HCT116 (cell line): ENCODE data around the gene SLC35F3. TPM values are rescaled to one million over a fixed set of nuclear protein-coding genes. Genes with fewer than 3 reads are reported as not detected.

Experiments
- ATAC-seq: fragments of 200-7000 bp; cut with Tn5 transposase; 2 replicates; pipeline ENCODE4 v1.9.1; 2020; ENCODE audit warnings: mild to moderate bottlenecking, moderate library complexity
- BruUV-seq: library from RNA; stranded (reverse); fragments of 400-500 nt; replicated peaks from 2 replicates; lab custom pipeline; 2021; lab: Mats Ljungman, UMichigan
- CTCF ChIA-PET: fragments of 300-600 bp; sonication (Branson Sonifier 250); formaldehyde crosslinking; loops from one replicate; lab custom pipeline; 2021; ENCODE audit warnings: antibody characterized with exemption; lab: Charles Lee
- POLR2A ChIA-PET: fragments of 300-600, 350-600 bp; sonication (Branson Sonifier 250); formaldehyde crosslinking; loops from one replicate; lab custom pipeline; 2021; ENCODE audit warnings: antibody characterized with exemption; lab: Charles Lee
- RAD21 ChIA-PET, 2 experiments: fragments of 300-600 bp; sonication (Branson Sonifier 250); formaldehyde crosslinking; loops; one replicate each; lab custom pipeline; 2023; ENCODE audit warnings: low total read pairs in 2 of 2; ENCODE audit not compliant: uncharacterized antibody in 2 of 2, unreplicated experiment in 2 of 2, low non-redundant PET in 1 of 2; lab: Charles Lee
- DNase-seq: peaks from one replicate; pipeline ENCODE4 v3.0.0-alpha.2; 2010; ENCODE audit warnings: low read depth, low spot score
- H2AFZ ChIP-seq: fragments of 200-600 bp; shearing (Covaris generic), sonication (generic); 2 replicates; pipeline ENCODE4 v1.6.1; 2017; ENCODE audit warnings: low read depth, mixed run types, mixed read lengths, antibody characterized with exemption, low read length; ENCODE audit not compliant: poor library complexity, severe bottlenecking
- H3K27ac ChIP-seq: 2 replicates; pipeline ENCODE4 v1.5.1; 2012; ENCODE audit warnings: low read depth, low read length
- H3K27me3 ChIP-seq: fragments of 200-600 bp; sonication (generic); 2 replicates; pipeline ENCODE4 v1.6.1; 2016; ENCODE audit warnings: mixed run types, low read length, mixed read lengths; ENCODE audit not compliant: insufficient read depth
- H3K36me3 ChIP-seq, 2 experiments: fragments of 200-500 bp in 1 of 2; fragments of 200-600 bp in 1 of 2; sonication (Bioruptor generic) in 1 of 2; sonication (generic) in 1 of 2; 2 replicates each; pipeline versions ENCODE4 v1.5.1 to v1.6.1; 2014 to 2016; ENCODE audit warnings: low read length in 2 of 2, inconsistent platforms in 1 of 2, mixed read lengths in 1 of 2, mixed run types in 1 of 2; ENCODE audit not compliant: insufficient read depth in 2 of 2, control insufficient read depth in 1 of 2
- H3K4me1 ChIP-seq, 2 experiments: fragments of 200-600 bp in 1 of 2; sonication (generic) in 1 of 2; 2 replicates each; pipeline versions ENCODE4 v1.5.1 to v1.6.1; 2012 to 2017; ENCODE audit warnings: low read length in 2 of 2, inconsistent platforms in 1 of 2, mild to moderate bottlenecking in 1 of 2, mixed read lengths in 1 of 2, mixed run types in 1 of 2, moderate library complexity in 1 of 2; ENCODE audit not compliant: insufficient read depth in 2 of 2, control insufficient read depth in 1 of 2
- H3K4me2 ChIP-seq: fragments of 200-600 bp; sonication (generic); 2 replicates; pipeline ENCODE4 v1.6.1; 2017; ENCODE audit warnings: mixed run types, low read length, mixed read lengths
- H3K4me3 ChIP-seq, 2 experiments: fragments of 200-600 bp in 1 of 2; sonication (generic) in 1 of 2; replicated peaks in 1 of 2; 2 replicates each; pipeline ENCODE4 v1.5.1; 2011 to 2016; ENCODE audit warnings: low read length in 2 of 2, control low read depth in 1 of 2, low read depth in 1 of 2, mild to moderate bottlenecking in 1 of 2, mixed read lengths in 1 of 2, mixed run types in 1 of 2
- H3K79me2 ChIP-seq: fragments of 200-600 bp; sonication (generic); 2 replicates; pipeline ENCODE4 v1.6.1; 2017; ENCODE audit warnings: mild to moderate bottlenecking, mixed run types, low read length, moderate library complexity, mixed read lengths; ENCODE audit not compliant: insufficient read depth
- H3K9ac ChIP-seq: fragments of 200-600 bp; sonication (generic); 2 replicates; pipeline ENCODE4 v1.6.1; 2016; ENCODE audit warnings: low read length, mixed read lengths
- H3K9me2 ChIP-seq: fragments of 200-600 bp; sonication (generic), shearing (Covaris generic); 2 replicates; pipeline ENCODE4 v1.6.1; 2017; ENCODE audit warnings: mixed run types, mild to moderate bottlenecking, moderate library complexity; ENCODE audit not compliant: insufficient read depth
- H3K9me3 ChIP-seq, 2 experiments: fragments of 200-500 bp in 1 of 2; fragments of 200-600 bp in 1 of 2; sonication (Bioruptor generic) in 1 of 2; sonication (generic) in 1 of 2; 2 replicates each; pipeline ENCODE4 v1.6.1; 2014 to 2017; ENCODE audit warnings: low read length in 2 of 2, mixed read lengths in 2 of 2, inconsistent platforms in 1 of 2, low read depth in 1 of 2, mild to moderate bottlenecking in 1 of 2, mixed run types in 1 of 2, moderate library complexity in 1 of 2; ENCODE audit not compliant: control insufficient read depth in 1 of 2, insufficient read depth in 1 of 2
- H4K20me1 ChIP-seq: fragments of 200-600 bp; sonication (generic), shearing (Covaris generic); 2 replicates; pipeline ENCODE4 v1.6.1; 2017; ENCODE audit warnings: mixed run types, mild to moderate bottlenecking, moderate library complexity; ENCODE audit not compliant: insufficient read depth
- CTCF ChIP-seq, 3 experiments: fragments of 200-600 bp in 1 of 3; sonication (generic) in 1 of 3; IDR thresholded peaks in 2 of 3; conservative IDR thresholded peaks in 1 of 3; 2 replicates each; pipeline ENCODE4 v1.5.1; 2012 to 2017; ENCODE audit warnings: low read depth in 2 of 3, low read length in 2 of 3, antibody characterized with exemption in 1 of 3, borderline replicate concordance in 1 of 3, control low read depth in 1 of 3, mild to moderate bottlenecking in 1 of 3, mixed read lengths in 1 of 3, mixed run types in 1 of 3, moderate library complexity in 1 of 3; ENCODE audit not compliant: insufficient read depth in 1 of 3
- ELF1 ChIP-seq: IDR thresholded peaks from 2 replicates; pipeline ENCODE4 v1.6.1; 2012; ENCODE audit warnings: low read depth, borderline replicate concordance
- POLR2A ChIP-seq: IDR thresholded peaks from 2 replicates; pipeline ENCODE4 v1.7.0; 2011; ENCODE audit warnings: borderline replicate concordance; ENCODE audit not compliant: insufficient read depth, insufficient read length; ENCODE audit errors: extremely low read depth
- RAD21 ChIP-seq: IDR thresholded peaks from 2 replicates; pipeline ENCODE4 v1.6.1; 2012; ENCODE audit warnings: low read depth, mild to moderate bottlenecking
- REST ChIP-seq: IDR thresholded peaks from 2 replicates; pipeline ENCODE4 v1.6.1; 2012; ENCODE audit warnings: low read depth
- SRF ChIP-seq: IDR thresholded peaks from 2 replicates; pipeline ENCODE4 v1.6.1; 2012; ENCODE audit warnings: low read depth
- ZFX ChIP-seq: fragments of 450-650 bp; IDR thresholded peaks from 2 replicates; pipeline ENCODE4 v1.6.1; 2017
- intact Hi-C: fragments of 100-400 bp; cut with micrococcal nuclease; formaldehyde crosslinking; loops from 2 replicates; pipeline ENCODE4 v1.10.0; 2022
- total RNA-seq: library from RNA; stranded (reverse); gene quantifications from one replicate; pipeline ENCODE4 v1.2.1, GENCODE V29; 2021; ENCODE audit not compliant: unreplicated experiment
- TF ChIP-seq, protein P1 (sequence below): IDR thresholded peaks from 2 replicates; pipeline ENCODE4 v1.6.1; 2012

Gene SLC35F3
- total RNA-seq, 1 experiment from 2014 or later, result 6.4 TPM

DNA sequence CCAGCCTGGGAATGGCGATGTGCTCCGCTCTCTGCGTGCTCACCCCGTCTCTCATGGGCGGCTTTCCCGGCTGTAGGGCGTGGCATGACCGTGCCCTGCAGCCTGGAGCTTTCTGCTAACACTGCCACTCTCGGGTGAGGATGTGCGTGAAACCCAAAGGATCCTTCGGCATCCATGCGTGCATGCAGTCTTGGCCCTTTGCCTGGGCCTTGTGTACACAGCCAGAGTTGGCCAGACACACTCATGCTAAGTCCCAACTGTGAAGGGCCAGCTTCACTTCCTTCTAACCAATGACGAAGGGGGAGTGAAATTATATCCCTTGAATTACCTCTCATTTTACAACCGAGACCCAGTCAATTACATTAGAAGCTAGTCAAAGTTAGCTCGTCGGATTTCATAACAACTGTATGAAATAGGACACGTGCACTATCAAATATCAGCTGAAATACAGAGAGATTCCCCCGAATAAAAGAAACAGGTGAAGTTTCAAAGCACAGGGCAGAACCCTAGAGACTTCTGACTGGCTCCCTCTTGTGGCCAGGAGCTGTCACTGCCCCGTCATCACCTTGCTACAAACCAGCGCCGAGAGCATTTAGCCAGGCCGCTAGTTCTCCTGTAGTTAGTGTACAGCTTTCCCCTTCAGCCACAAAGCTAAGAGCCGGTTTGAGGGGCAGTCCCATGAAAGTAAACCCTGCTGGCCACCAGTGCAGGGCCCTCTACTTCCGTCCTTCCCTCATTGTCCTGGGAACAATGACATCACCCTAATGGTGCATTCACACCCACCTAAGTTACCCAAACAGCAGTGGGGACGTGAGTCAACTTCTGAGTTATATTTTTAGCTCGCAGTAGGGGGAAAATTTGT lies 405.4 kb downstream of the SLC35F3 start:
- Histone ChIP-seq H3K4me1 (0 out of 4 replicates have a peak, but pooled peaks cover 0 to under 1% of the 10 kb centered on the region in 2 experiments), H2AFZ (no peak overlapping the region), H3K79me2 (no peaks in the 10 kb centered on the region), H3K36me3 (no peaks in the 10 kb centered on the region), H3K9me3 (no peaks in the 10 kb centered on the region), H3K27me3 (no peaks in the 10 kb centered on the region), H4K20me1 (no peaks in the 10 kb centered on the region), H3K4me3 (no peak overlapping the region), H3K4me2 (no peak overlapping the region), H3K9me2 (no peaks in the 10 kb centered on the region), H3K9ac (no peak overlapping the region), H3K27ac (no peak overlapping the region)
- DNase-seq, result peak; percentile 38
- ATAC-seq, result peak; percentile 96
- CTCF ChIA-PET, result interaction anchor here (0.5 to 3.0 kb wide), 19 partner anchors 9 to 1005 kb away, joined by 3 to 20 read pairs (median 4); no protein-coding TSS in a partner anchor
- TF ChIP-seq, protein P1, sequence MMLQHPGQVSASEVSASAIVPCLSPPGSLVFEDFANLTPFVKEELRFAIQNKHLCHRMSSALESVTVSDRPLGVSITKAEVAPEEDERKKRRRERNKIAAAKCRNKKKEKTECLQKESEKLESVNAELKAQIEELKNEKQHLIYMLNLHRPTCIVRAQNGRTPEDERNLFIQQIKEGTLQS, result no peak
- TF ChIP-seq POLR2A (no peak), ELF1 (no peak), RAD21 (peak; percentile 75), ZFX (no peak), SRF (no peak), REST (no peak), CTCF (IDR thresholded peaks at IDR 0.05 in 2 of 3, conservative IDR thresholded peaks at IDR 0.05 in 1 of 3; ENCODE audit: borderline replicate concordance in 1 of 3, insufficient read depth in 1 of 3, low read depth in 2 of 3, low read length in 2 of 3) (peak; percentile 77 to 92 (median 91))
- BruUV-seq, result no TSS peak
- POLR2A ChIA-PET, result no interaction called here
- RAD21 ChIA-PET, result no interaction called here
- intact Hi-C loops, result loop anchor here (1.0 to 10.0 kb wide), 4 partner anchors 156 to 1005 kb away; no protein-coding TSS in a partner anchor
